ENCODE data around the gene PCSK4.

- TF ChIP-seq RAD21 (IDR thresholded peaks at IDR 0.05; ENCODE audit: low read depth) (no peak), ZFX (IDR thresholded peaks at IDR 0.05) (no peak), ELF1 (IDR thresholded peaks at IDR 0.05; ENCODE audit: borderline replicate concordance, low read depth) (no peak), EZH2 (IDR thresholded peaks at IDR 0.05) (no peak), REST (IDR thresholded peaks at IDR 0.05; ENCODE audit: low read depth) (no peak), POLR2A (IDR thresholded peaks at IDR 0.05; ENCODE audit: borderline replicate concordance, extremely low read depth, insufficient read depth, insufficient read length) (no peak), POLR2AphosphoS5 (IDR thresholded peaks at IDR 0.05; ENCODE audit: low read depth, low read length) (no peak), YY1 (IDR thresholded peaks at IDR 0.05; ENCODE audit: extremely low read depth, insufficient replicate concordance, low read depth, low read length) (no peak), SP1 (IDR thresholded peaks at IDR 0.05; ENCODE audit: low read depth) (no peak), ATF3 (IDR thresholded peaks at IDR 0.05) (no peak)
- TF ChIP-seq, protein P1, sequence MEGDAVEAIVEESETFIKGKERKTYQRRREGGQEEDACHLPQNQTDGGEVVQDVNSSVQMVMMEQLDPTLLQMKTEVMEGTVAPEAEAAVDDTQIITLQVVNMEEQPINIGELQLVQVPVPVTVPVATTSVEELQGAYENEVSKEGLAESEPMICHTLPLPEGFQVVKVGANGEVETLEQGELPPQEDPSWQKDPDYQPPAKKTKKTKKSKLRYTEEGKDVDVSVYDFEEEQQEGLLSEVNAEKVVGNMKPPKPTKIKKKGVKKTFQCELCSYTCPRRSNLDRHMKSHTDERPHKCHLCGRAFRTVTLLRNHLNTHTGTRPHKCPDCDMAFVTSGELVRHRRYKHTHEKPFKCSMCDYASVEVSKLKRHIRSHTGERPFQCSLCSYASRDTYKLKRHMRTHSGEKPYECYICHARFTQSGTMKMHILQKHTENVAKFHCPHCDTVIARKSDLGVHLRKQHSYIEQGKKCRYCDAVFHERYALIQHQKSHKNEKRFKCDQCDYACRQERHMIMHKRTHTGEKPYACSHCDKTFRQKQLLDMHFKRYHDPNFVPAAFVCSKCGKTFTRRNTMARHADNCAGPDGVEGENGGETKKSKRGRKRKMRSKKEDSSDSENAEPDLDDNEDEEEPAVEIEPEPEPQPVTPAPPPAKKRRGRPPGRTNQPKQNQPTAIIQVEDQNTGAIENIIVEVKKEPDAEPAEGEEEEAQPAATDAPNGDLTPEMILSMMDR (IDR thresholded peaks at IDR 0.05 in 2 of 3, conservative IDR thresholded peaks at IDR 0.05 in 1 of 3; ENCODE audit: borderline replicate concordance in 1 of 3, insufficient read depth in 1 of 3, low read depth in 2 of 3, low read length in 2 of 3): no peak
Measured at GRCh38 chr19:1471010-1471514, 19.1 kb downstream of the PCSK4 start.
